ENCODE results near the gene KCNK3. TPM values are rescaled to one million over a fixed set of nuclear protein-coding genes. Genes with fewer than 3 reads are reported as not detected.

The KCNK3 gene
- total and polyA plus RNA-seq, 10 of the 15 experiments (the other 5 are each of a cell fraction or from before 2014, with no cell fraction given), result 0.13 TPM; not detected in 9

- H3K4me1 ChIP-seq (ENCODE audit: control insufficient read depth, insufficient read depth, low read length), result peaks cover 17% of the 10 kb centered on the region; the same call in 1 of the 2 replicates
- DNase-seq (ENCODE audit: low read depth, low spot score) (no peak), FAIRE-seq (no peak), ATAC-seq (no peak)
- no peak overlapping the region for H3K27ac ChIP-seq (ENCODE audit: control insufficient read depth, insufficient read depth)
- H4K20me1 ChIP-seq (ENCODE audit: control insufficient read depth, insufficient read depth), result no peaks in the 10 kb centered on the region
- no peaks in the 10 kb centered on the region; a peak in 2 of 4 replicates for H3K36me3 ChIP-seq (ENCODE audit: control insufficient read depth in 2 of 2, insufficient read depth in 2 of 2, low read length in 1 of 2)
- H3K9me3 ChIP-seq (replicated peaks; ENCODE audit: control insufficient read depth, insufficient read depth, low read length), result no peaks in the 10 kb centered on the region
- H3K27me3 ChIP-seq (replicated peaks in 1 of 2; ENCODE audit: control insufficient read depth in 2 of 2, insufficient read depth in 2 of 2, low read length in 1 of 2), result no peaks in the 10 kb centered on the region
- peaks cover 53% of the 10 kb centered on the region for H3K79me2 ChIP-seq (ENCODE audit: control insufficient read depth, insufficient read depth, low read length)
- H3K9ac ChIP-seq (ENCODE audit: control insufficient read depth, insufficient read depth, low read length), result no peak overlapping the region
- SMC1A ChIA-PET (ENCODE audit: uncharacterized antibody, unreplicated experiment), result interaction anchor here (3.0 kb wide), 1 partner anchor 11 kb away, joined by 7 read pairs; no protein-coding TSS in a partner anchor
- RAD21 ChIA-PET (ENCODE audit: unreplicated experiment), result interaction anchor here (0.6 kb wide), 1 partner anchor 164 kb away, joined by 3 read pairs; no protein-coding TSS in a partner anchor
- no peak overlapping the region for H3K4me2 ChIP-seq (ENCODE audit: control insufficient read depth, insufficient read depth)
- in situ Hi-C loops (cut with MboI), result no loop called here
- CTCF ChIA-PET, result interaction anchor here (0.6 kb wide), 1 partner anchor 241 kb away, joined by 4 read pairs; no protein-coding TSS in a partner anchor
- TF ChIP-seq RB1 (IDR thresholded peaks at IDR 0.05; ENCODE audit: borderline replicate concordance) (no peak), NKRF (conservative IDR thresholded peaks at IDR 0.05) (no peak), MAX (IDR thresholded peaks at IDR 0.05; ENCODE audit: low read depth, low read length) (no peak), HDAC2 (IDR thresholded peaks at IDR 0.05) (no peak), GABPA (IDR thresholded peaks at IDR 0.05; ENCODE audit: low read depth) (no peak), RFX5 (IDR thresholded peaks at IDR 0.05; ENCODE audit: low read depth, low read length) (no peak), TCF7 (IDR thresholded peaks at IDR 0.05; ENCODE audit: borderline replicate concordance) (no peak), POLR2AphosphoS5 (IDR thresholded peaks at IDR 0.05; ENCODE audit: low read length) (no peak), PAX5 (IDR thresholded peaks at IDR 0.05; ENCODE audit: borderline replicate concordance, low read depth, low read length) (no peak), ZSCAN29 (IDR thresholded peaks at IDR 0.05) (no peak), IKZF1 (conservative IDR thresholded peaks at IDR 0.05) (no peak), PBX3 (IDR thresholded peaks at IDR 0.05; ENCODE audit: insufficient replicate concordance, low read depth, low read length) (no peak), TCF3 (IDR thresholded peaks at IDR 0.05; ENCODE audit: borderline replicate concordance, insufficient read depth, low read depth, low read length) (no peak), CBX3 (IDR thresholded peaks at IDR 0.05; ENCODE audit: borderline replicate concordance, low read depth) (no peak)
- intact Hi-C loops (cut with micrococcal nuclease; ENCODE audit: unreplicated experiment), result no loop called here
- WGBS (ENCODE audit: insufficient coverage, insufficient replicate concordance, low lambda C conversion rate, missing lambda C conversion rate), result 100% methylated on average over 4 of the region's 5 CpGs
- no peak overlapping the region for H3K4me3 ChIP-seq
- BruUV-seq (replicated peaks), result no TSS peak
- no peak overlapping the region for H2AFZ ChIP-seq (ENCODE audit: control insufficient read depth, low read depth, low read length)
- POLR2A ChIA-PET, result interaction anchor here (0.9 kb wide), 2 partner anchors 19 to 21 kb away, joined by 3 read pairs; no protein-coding TSS in a partner anchor
Observed at GRCh38 chr2:26767894-26768487, 75.5 kb downstream of the KCNK3 start.
